Measurements from ENCODE around the gene RB1.

The RB1 gene

GRCh38 chr13:48297131-48297786 is 6.3 kb upstream of the RB1 start:
- TF ChIP-seq SIN3A (IDR thresholded peaks at IDR 0.05; ENCODE audit: borderline replicate concordance, insufficient read depth, low read length) (no peak), TAF1 (IDR thresholded peaks at IDR 0.05; ENCODE audit: borderline replicate concordance, insufficient read depth, low read length) (no peak), FOXP2 (optimal IDR thresholded peaks at IDR 0.05; ENCODE audit: borderline replicate concordance, extremely low read depth, extremely low read length, insufficient read depth) (no peak), REST (IDR thresholded peaks at IDR 0.05; ENCODE audit: insufficient read depth in 1 of 2, low read depth in 2 of 2, low read length in 2 of 2) (no peak), POLR2AphosphoS5 (IDR thresholded peaks at IDR 0.05; ENCODE audit: low read depth, low read length) (no peak)

- no peak for TF ChIP-seq TAF1 (IDR thresholded peaks at IDR 0.05; ENCODE audit: borderline replicate concordance, insufficient read depth, low read length)
- no peak for TF ChIP-seq FOXP2 (optimal IDR thresholded peaks at IDR 0.05; ENCODE audit: borderline replicate concordance, extremely low read depth, extremely low read length, insufficient read depth)
- no peak for TF ChIP-seq REST (IDR thresholded peaks at IDR 0.05; ENCODE audit: insufficient read depth in 1 of 2, low read depth in 2 of 2, low read length in 2 of 2)
- TF ChIP-seq SIN3A (IDR thresholded peaks at IDR 0.05; ENCODE audit: borderline replicate concordance, insufficient read depth, low read length) = no peak
- no peak for TF ChIP-seq POLR2AphosphoS5 (IDR thresholded peaks at IDR 0.05; ENCODE audit: low read depth, low read length)
Observed at GRCh38 chr13:48299591-48299990, 4.0 kb upstream of the RB1 start.

- TF ChIP-seq TAF1 (IDR thresholded peaks at IDR 0.05; ENCODE audit: borderline replicate concordance, insufficient read depth, low read length) (no peak), POLR2AphosphoS5 (IDR thresholded peaks at IDR 0.05; ENCODE audit: low read depth, low read length) (no peak), REST (IDR thresholded peaks at IDR 0.05; ENCODE audit: insufficient read depth in 1 of 2, low read depth in 2 of 2, low read length in 2 of 2) (no peak), SIN3A (IDR thresholded peaks at IDR 0.05; ENCODE audit: borderline replicate concordance, insufficient read depth, low read length) (no peak), FOXP2 (optimal IDR thresholded peaks at IDR 0.05; ENCODE audit: borderline replicate concordance, extremely low read depth, extremely low read length, insufficient read depth) (no peak)
Observed at GRCh38 chr13:48302871-48303358, 636 bp upstream of the RB1 start.

- TF ChIP-seq FOXP2 (optimal IDR thresholded peaks at IDR 0.05; ENCODE audit: borderline replicate concordance, extremely low read depth, extremely low read length, insufficient read depth) (no peak), TAF1 (IDR thresholded peaks at IDR 0.05; ENCODE audit: borderline replicate concordance, insufficient read depth, low read length) (no peak), SIN3A (IDR thresholded peaks at IDR 0.05; ENCODE audit: borderline replicate concordance, insufficient read depth, low read length) (no peak), POLR2AphosphoS5 (IDR thresholded peaks at IDR 0.05; ENCODE audit: low read depth, low read length) (no peak), REST (IDR thresholded peaks at IDR 0.05; ENCODE audit: insufficient read depth in 1 of 2, low read depth in 2 of 2, low read length in 2 of 2) (no peak)
Observed at GRCh38 chr13:48304143-48304876, 759 bp downstream of the RB1 start.

All from PFSK-1 (cell line).